ENCODE measurements around the gene WNT1.

Gene WNT1

DNA sequence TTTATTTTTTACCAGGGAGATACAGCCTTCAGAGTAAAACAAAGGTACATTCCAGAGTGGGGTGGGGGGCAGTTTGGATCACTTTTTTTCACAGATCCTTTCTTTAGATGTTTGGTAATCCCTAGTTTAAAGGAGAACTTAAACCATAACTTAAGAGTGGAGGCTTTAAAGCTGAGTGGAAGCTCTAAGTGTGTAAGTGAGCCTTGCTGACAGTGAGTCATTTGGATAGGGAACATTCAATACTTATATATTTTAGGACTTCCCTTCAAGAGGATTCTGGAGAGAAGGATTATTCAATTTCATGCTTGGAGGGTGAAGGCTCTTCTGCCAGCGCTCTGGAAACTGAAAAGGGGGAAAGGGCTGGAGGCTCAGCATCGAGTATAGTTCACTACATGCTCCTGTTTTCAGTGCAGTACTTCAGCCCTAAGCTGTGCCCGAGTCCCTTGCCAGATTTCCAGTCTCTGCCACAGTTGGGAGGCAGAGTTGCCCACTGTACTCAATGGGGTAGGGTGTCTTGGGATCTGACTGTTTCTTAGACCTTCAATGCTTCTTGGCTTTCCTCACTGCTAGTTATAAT is 32.1 kb downstream of the WNT1 start:
- no peak for DNase-seq

GRCh38 chr12:49012739-49013138 is 34.6 kb downstream of the WNT1 start:
- no peak for DNase-seq

GRCh38 chr12:49013428-49013827 is 35.3 kb downstream of the WNT1 start:
- DNase-seq = no peak

DNA sequence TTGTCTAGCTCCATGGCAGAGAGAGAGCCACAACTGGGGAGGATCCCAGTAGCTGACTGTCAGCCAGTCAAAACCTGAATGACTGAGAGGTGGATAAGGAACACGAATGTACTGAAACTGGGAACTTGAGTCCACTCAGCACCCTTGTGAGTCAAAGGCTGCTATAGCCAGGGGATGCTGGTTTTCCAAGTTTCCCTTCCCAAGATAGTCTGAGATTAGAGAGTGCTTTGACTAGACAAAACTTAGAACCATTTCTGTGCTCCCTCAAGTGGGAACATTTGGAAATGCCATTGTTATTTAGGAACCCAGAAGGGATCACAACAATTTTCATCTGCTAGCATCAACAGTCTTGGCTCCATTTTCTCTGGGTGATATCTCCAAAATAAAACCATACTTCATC is 36.4 kb downstream of the WNT1 start:
- no peak for DNase-seq

- DNase-seq = no peak
Measured at GRCh38 chr12:49015196-49015595, 37.1 kb downstream of the WNT1 start.

GRCh38 chr12:49017891-49018260 is 39.8 kb downstream of the WNT1 start:
- no peak for DNase-seq

GRCh38 chr12:49018261-49019119 is 40.4 kb downstream of the WNT1 start, which contains the start of gene PRKAG1:
TSS of gene PRKAG1 (minus strand) at chr12:49018776. CDS start at chr12:49018740, 36 bp downstream.
- DNase-seq = peak; percentile 96

GRCh38 chr12:49019120-49019430 is 41.0 kb downstream of the WNT1 start:
- no peak for DNase-seq

GRCh38 chr12:49019443-49020324 is 41.6 kb downstream of the WNT1 start:
- DNase-seq = no peak

DNA sequence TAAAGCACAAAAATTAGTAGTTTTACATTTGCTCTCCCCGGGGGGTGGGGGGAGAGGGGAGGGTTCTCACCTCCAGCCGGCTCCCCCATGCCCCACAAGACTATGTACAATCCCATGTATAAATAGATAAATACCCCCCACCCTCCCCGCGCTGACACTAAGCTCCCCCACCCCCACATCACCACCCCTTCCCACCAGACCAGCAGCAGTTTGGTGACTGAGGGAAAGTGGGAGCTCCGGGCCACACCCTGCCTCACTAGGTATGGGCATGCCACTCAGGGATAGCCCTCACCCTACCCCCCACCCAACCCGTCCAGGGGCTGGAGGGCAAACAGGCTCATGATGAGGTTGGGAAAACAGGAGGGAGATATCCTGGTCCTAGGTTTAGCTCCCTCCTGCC is 42.3 kb downstream of the WNT1 start:
- no peak for DNase-seq

- no peak for DNase-seq
Measured at GRCh38 chr12:49021292-49021915, 43.3 kb downstream of the WNT1 start.

GRCh38 chr12:49022558-49023178 is 44.5 kb downstream of the WNT1 start:
- DNase-seq = no peak

GRCh38 chr12:49023812-49024211 is 45.7 kb downstream of the WNT1 start:
- DNase-seq = no peak

DNA sequence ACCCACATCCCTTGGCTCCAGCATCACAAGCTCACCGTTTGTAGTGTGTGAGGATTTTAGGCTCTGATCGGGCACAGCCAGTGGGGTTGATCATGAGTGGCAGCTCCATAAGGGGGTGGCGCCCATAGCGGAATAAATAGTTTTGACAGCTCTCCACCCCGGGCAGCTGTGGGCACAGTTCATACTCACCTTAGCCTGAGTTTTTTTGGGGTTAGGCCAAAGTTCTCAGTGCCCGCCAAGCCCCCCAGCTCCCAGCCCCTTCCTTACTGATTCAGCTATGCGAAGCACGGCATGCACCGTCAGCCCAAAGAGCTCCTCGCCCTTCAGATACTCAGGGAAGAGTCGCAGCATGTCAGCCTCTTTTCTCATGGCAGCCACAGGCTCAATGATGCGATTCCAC is 46.4 kb downstream of the WNT1 start:
- no peak for DNase-seq

- DNase-seq = no peak
Measured at GRCh38 chr12:49025463-49025862, 47.3 kb downstream of the WNT1 start.

DNA sequence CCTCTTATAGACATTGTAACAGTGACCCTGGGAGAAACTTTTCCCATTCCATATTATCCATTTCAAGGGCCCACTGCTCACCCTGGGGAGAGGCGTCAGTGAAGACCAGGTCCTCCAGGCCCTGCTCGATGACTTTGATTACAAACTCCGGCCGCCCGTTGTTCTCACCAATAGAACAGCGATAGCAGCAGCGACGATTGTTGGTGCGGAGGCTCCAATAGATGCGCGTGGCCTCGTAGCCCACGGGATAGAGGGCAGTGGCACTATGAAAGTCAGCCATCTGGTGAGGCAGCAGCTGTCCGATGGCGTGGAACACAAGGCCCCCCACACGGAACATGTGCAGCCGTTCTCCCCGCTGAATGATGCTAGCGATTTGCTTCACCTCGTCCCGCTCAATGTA is 48.0 kb downstream of the WNT1 start:
- DNase-seq = no peak

GRCh38 chr12:49026678-49027480 is 48.8 kb downstream of the WNT1 start:
- no peak for DNase-seq

DNA sequence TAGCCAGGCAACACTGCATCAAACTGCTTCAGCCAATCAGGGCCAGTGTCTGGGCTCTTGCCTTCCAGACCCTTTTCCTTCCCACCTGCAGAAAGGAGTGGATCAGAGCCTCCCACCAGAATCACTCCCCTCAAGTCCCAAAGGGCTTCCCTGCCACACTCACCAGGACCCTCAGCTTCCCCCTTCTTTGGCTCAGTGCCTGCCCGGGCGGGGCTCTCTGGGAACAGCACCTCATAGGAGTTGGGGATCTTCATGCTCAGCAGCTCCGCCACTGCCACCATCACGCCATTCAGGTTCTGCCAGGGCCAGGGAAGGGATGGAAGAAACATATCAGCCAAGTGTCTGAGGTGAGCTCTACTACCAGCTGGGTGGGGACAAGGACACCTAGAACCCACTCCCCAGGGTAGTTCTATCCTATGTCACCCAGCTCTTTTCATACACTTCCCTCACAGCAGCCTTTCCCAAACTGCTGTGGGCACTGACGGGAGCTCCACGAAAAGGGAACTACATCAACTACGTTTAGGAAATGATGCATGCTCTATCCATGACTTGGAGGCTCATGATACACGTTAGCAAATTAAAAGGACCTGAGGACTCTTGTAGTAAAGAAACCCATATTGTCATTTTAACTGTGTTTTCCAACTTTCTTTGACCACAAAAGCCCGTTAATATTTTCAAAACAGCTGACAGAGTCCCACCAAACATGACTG is 49.9 kb downstream of the WNT1 start:
- no peak for DNase-seq

DNA sequence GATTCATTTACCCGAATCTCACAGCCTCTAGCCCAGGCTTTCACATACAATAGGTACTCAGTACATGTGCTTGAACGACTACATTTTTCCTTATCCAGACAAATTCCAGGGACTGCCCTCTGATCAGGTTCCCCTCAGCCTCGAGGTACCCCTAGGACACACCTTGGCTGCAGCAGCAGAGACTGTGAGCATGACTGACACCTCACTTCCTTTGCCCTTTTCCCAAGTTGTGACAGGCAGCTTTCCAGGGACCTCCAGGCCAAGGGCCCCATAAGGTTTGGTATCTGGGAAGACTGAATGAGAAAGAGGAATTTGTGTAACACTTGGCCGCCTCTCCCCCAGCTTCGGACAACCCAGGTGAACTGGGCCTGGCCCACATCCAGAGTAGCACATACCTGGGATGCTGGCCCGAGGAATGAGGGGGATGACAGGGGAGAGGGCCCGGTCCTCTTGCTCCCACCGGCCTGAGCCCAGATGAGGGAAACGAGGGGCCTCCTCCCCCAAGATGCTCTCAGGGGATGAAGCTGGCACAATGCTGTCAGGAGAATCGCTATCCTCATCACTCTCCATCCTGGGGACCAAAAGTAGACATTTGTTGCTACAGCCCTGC is 50.6 kb downstream of the WNT1 start:
- DNase-seq = no peak

DNA sequence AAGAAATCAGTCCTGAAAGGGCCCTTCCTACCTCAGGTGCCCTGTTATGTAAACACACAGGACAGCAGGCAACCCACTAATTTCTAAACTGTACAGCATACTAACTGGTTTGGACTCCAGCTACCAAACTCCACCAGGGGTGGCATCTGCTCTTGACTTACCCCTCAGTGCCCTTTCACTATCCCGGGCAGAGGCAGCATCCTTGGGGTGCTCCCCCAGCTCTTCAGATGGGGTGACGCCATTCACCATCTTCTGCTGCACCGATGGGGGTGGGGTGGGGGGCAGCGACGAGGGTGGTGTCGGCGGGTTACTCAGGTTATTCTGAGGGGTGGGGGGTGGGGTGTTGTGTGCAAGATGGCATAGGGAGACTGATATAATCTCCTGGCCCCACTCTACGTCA is 52.0 kb downstream of the WNT1 start:
- DNase-seq = no peak

Data from activated gamma-delta T cell (primary cell).